NB4 (cell line): ENCODE results near the gene LMO1.

Experiments used
- DNase-seq: peaks from one replicate; pipeline ENCODE4 v3.0.0; 2010; ENCODE audit warnings: low read depth
- H3K4me3 ChIP-seq: one replicate; pipeline ENCODE4 v1.5.1; 2011; ENCODE audit warnings: mild to moderate bottlenecking, low read depth, low read length, moderate library complexity
- CTCF ChIP-seq: IDR thresholded peaks from one replicate; pipeline ENCODE4 v1.5.1; 2012; ENCODE audit warnings: low read depth, low read length
- MYC ChIP-seq: IDR thresholded peaks from 2 replicates; pipeline ENCODE4 v1.6.1; 2011; ENCODE audit warnings: low read depth, low read length
- POLR2A ChIP-seq: IDR thresholded peaks from 2 replicates; pipeline ENCODE4 v1.6.1; 2011; ENCODE audit warnings: mild to moderate bottlenecking; ENCODE audit not compliant: insufficient read length; ENCODE audit errors: extremely low read depth
- TF ChIP-seq, protein P1 (sequence below): IDR thresholded peaks from 2 replicates; pipeline ENCODE4 v1.6.1; 2011; ENCODE audit warnings: low read depth, low read length

LMO1 gene

DNA sequence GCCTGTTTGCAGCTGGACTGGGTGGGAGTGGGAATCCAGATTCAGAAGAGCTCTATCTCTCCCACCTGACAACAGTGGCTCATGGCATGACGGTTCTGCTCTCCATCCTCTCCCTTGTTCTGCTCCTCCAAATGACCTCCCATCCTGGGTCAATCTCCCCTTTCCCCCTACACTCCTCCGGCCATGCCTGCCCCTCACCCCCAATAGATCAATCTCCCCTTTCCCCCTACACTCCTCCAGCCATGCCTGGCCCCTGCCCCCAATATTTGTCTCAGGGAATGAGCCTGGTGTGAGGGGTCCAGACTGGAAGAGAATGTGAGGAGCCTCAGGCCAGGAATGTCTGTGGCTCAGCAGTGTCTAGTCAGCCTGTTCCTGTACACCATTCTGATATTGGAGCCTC is 64.0 kb downstream of the LMO1 start:
- DNase-seq = no peak
- no peak for TF ChIP-seq POLR2A
- TF ChIP-seq MYC = no peak
- TF ChIP-seq, protein P1, sequence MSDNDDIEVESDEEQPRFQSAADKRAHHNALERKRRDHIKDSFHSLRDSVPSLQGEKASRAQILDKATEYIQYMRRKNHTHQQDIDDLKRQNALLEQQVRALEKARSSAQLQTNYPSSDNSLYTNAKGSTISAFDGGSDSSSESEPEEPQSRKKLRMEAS = no peak
- no peak for TF ChIP-seq CTCF
- H3K4me3 ChIP-seq = no peak overlapping the region

- no peak for TF ChIP-seq CTCF
- TF ChIP-seq POLR2A = no peak
- TF ChIP-seq, protein P1 = no peak
- TF ChIP-seq MYC = no peak
- H3K4me3 ChIP-seq = no peak overlapping the region
- no peak for DNase-seq
Observed at GRCh38 chr11:8196749-8197148, 66.9 kb downstream of the LMO1 start.

- TF ChIP-seq MYC = no peak
- TF ChIP-seq, protein P1 = no peak
- TF ChIP-seq POLR2A = no peak
- no peak for TF ChIP-seq CTCF
- no peak overlapping the region for H3K4me3 ChIP-seq
- no peak for DNase-seq
Observed at GRCh38 chr11:8194956-8195355, 68.7 kb downstream of the LMO1 start.

GRCh38 chr11:8192896-8193209 is 70.8 kb downstream of the LMO1 start:
- H3K4me3 ChIP-seq = no peak overlapping the region
- TF ChIP-seq POLR2A (no peak), CTCF (no peak), MYC (no peak)
- DNase-seq = no peak

DNA sequence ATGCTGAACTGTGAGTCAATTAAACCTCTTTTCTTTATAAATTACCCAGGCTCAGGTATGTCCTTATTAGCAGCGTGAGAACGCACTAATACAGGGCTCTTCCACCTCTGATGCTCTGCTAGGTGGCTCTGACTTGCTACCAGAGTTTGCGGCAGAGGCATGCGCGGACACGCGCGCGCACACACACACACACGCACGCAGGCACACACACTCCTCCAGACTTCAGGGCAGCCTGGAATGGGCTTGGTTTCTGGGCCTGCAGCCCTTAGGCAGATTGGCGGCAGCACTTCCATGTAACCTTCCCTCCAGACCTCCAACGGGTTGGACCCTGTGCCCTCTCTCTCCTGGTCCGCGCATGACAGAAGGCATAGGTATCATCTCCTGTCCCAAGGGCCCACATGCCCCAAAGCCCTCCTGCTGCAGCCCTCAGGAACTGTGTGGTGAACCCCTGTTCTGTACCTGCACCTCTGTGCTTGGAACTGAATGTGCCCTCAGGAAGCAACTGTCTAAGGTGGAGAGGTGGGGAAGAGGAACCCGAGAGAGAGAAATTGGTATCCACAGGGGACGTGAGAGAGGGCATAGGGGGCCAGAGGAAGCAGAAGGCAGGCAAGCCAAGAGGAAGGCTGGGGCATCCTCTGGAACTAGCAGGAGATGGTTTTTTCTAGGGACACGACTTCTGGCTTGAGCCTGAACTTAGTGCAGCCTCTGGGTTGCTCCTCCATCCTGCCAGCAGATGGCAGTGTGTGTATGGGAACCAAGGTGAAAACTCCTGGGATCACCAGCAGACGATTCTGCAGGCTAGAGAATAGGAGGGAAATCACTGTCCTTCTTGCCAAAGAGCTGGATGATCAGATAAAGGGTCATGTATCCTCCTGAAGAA is 71.4 kb downstream of the LMO1 start:
- TF ChIP-seq, protein P1 = no peak
- TF ChIP-seq MYC = no peak; the same call in 1 of the 2 replicates
- peak; percentile 87 for TF ChIP-seq CTCF
- TF ChIP-seq POLR2A = no peak
- DNase-seq = peak; percentile 61
- H3K4me3 ChIP-seq = no peak overlapping the region

- TF ChIP-seq CTCF = no peak
- TF ChIP-seq MYC = no peak
- no peak for TF ChIP-seq POLR2A
- TF ChIP-seq, protein P1 = no peak
- no peak overlapping the region for H3K4me3 ChIP-seq
- no peak for DNase-seq
Observed at GRCh38 chr11:8190431-8190830, 73.2 kb downstream of the LMO1 start.
